GM19238 (cell line): ENCODE results near the gene LYRM4.

Experiments
- DNase-seq: peaks from one replicate; pipeline ENCODE4 v3.0.0; 2011; ENCODE audit warnings: low spot score; ENCODE audit not compliant: insufficient read length

The LYRM4 gene

DNA sequence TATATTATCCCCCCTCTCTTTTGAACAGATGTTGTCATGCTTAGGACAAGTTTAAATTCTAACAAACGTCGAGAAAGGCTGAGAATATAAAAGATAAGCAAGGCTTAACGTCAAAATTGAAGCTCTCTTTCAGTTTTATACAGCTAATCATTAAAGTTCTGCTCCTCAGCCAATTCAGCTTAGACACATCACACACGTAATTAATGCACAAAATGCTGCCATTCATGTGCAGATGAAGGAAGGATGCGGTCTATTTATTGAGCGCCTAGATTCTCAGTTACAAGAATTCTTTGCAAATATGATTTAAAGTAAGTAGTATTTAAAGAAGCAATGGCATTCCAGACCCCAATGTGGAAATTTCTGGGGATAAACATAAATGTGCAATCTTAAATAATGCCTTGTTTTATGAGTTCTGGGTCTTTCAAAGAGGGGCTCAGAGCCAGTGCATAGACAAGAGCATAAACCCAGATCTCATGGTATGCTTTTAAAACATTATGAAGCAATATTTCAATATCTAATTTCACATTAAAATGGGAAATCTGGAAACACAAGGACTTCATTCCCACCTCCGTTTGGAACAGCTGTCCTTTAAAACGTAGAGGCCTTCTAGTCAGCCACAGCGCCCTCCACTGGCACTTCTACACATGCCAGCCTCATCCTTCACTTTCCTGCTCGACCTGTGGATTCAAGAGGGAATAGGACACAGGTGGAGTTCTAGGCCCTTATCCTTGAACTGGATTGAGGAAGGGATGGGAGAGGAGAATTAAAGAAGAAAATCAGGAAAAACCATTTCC lies 85.8 kb downstream of the LYRM4 start:
- no peak for DNase-seq

DNA sequence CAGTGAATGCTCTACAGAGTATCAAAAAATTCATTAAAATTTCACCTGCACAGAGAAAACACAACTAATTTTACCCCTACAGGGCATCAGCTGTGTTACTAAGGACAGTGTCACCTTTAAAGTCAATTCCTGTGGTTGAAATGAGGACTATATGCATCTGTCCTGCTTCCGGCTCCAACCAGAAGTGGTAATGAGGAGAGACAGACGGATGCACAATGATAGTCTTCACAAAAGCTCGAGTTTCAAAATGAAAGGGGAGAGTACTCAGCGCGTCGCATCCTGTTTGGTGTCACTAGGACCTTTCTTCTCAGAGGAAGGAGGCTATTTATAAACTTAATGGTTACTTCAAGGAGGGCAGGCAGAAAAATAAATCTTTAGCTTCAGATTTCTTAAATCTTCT lies 86.5 kb downstream of the LYRM4 start:
- peak; percentile 53 for DNase-seq

DNA sequence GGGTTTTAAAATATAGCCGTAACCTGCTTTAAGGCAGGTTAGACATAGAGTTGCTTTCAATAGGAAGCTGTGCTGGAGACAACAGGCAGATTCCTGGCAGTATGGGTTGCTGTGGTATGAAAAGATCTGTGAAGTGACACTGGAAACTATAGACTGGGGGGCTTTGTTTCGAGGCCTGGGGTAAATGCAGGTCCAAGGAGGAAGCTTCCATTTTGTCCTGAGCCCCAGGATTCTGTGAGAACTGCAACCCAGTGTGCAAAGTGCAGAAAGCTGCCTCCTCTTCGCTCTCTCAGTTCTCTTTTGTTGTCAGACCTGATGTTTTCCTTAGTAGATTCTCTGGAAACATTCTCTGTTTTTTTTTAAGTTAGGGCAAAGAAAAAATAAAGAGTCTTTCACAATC lies 86.9 kb downstream of the LYRM4 start:
- DNase-seq, result no peak

DNA sequence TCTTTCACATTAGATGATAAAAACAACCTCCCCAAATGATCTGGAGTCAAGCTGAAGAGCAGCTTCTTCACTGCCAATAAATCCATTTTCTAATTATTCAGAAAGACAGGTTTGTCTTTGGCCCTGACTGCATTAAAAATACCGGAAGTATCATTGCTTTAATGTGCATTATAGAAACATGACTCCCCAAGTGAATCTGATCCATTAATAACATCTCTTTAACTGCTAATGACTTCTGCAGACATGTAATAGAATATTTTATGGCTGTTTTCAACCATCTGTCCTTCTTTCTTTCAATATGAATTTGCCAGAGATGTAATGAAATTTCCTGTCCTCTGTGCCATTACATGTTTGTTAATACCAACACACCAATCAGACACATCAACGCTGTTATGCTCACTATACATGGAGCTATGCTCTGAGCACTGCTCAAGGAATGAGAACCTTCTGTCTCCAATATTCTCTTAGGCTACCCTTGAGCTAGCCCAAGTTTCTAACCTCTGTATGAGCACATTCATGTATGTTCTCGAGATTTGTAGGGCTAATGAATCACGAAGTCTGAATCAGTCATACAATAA lies 87.8 kb downstream of the LYRM4 start:
- DNase-seq, result no peak

DNA sequence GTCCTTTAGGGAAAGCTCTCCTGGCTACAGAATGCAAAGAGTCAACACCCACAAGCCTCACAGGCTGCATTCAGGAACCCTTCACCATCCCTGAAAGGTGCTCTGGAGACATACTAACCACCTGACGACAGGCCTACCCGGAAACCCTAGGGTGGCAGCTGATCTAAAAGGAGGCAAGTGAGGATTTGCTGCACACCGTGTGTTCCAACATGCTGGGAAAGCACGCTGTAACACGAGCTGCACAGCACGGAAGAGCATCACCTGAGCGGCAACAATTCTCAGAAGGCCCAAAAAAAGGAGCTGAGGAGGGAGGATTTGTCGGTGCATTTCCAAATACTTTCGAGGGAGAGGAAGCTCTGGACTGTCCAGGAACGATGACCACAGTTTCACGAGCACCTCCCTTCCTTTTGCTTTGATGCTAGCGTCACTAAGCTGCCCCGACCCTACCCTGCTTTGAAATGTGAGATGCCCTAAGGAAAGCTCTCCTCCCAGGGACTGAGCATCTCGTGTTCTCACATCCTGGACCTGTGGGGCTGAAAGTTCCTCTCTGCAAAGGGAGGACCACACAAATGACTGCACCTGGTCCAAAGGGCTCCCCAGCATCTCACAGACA lies 88.6 kb downstream of the LYRM4 start:
- no peak for DNase-seq

DNA sequence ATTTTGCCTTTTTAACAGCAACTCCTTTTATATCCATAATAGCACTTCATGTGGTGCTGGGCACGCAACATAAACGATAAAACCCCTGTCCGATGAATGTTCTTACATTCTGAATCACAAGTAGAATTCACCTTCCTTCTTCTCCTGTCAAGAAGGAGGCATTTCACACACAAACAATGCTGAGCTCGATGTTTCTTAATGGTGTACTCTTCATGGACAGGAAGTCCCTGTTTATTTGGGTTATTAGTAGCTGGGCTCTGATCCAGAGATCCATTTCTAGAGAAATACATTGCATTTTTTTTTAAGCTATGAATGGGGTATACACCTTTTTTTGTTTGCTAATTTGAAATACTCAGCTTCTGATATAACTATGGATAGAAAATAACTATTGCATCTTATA lies 93.2 kb downstream of the LYRM4 start:
- no peak for DNase-seq

DNA sequence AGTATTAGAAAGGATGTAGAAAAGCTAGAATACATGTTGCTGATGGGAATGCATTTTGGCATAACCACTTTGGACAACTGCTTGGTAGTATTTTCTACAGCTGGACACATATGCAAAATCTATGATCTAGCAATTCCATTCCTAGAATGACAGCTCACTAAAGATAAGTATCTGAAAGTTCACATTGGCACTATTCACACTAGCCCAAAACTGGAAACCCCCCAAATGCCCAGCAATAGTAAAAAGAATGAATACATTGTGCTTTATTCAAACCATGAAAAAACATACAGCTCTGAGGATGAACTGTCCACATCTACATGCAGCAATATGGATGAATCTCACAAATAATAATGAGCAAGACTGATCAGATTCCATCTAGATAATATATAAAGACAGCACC lies 96.7 kb downstream of the LYRM4 start:
- DNase-seq, result no peak

DNA sequence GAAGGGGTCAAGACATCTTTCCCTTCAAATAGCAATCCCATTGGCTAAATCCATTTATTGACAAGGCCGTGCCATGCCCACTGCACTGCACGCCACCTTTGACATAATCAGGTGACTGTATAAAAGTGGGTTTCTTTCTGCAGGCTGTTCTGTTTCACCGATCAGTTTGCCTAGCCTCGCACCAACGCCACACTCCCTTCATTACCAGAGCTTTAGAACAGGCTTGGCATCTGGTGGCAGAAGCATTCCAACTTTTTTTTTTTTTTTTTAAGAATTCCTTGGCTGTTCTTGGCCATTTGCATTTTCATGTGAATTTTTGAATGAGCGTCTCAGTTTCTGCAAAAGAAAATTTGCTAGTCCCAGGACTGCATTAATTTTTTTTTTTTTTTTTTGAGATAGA lies 97.5 kb downstream of the LYRM4 start:
- DNase-seq, result no peak

DNA sequence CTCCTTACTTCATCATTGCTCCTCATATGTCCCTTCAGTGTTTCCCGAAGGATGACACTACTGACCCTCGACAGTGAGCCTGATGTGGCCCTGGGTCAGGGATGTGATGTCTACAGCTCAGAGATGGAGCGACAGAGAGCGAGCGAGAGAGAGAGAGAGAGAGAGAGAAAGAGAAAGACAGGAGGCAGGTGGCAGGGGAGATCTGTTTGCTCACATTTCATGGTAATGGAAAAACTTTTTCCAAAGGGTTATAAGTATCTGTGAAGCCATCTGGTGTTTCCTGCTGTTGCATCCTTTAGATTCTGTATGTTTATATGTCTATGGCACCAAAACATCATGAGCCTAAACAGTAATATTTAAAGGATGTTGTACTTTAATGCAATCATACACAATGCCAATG lies 98.4 kb downstream of the LYRM4 start:
- no peak for DNase-seq

DNA sequence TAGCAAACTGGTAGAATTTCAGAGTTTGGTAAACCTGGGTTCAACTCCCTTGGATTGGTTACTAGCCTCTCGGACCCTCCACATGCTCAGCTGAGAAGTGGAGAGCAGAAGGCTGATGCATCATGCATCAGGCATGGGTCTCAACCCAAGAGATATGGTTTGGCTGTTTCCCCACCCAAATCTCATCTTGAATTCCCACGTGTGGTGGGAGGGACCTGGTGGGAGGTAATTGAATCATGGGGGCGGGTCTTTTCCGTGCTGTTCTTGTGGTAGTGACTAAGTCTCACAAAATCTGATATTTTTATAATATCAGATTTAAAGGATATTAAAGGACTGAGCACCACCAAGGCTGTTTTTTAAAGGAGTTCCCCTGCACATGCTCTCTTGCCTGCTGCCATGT lies 100.5 kb downstream of the LYRM4 start:
- no peak for DNase-seq

DNA sequence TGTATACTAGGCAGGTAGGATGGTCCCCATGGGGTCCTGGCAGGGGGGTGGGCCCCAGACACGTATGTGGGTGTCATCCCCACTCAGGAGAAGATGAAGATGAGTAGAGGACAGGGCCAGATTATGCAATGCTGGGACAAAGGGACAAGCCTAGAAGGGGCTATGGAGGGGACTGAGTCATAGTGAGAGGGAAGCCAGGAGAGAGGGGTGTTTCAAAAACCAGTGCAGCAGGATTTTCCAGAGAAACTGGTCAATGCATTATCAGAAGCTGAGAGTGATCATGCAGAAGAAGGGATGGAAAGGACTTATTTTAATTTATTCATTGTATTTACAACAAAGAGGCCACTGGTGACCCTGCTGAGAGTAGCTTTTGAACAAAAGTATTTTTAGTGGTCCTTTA lies 101.6 kb downstream of the LYRM4 start:
- no peak for DNase-seq

DNA sequence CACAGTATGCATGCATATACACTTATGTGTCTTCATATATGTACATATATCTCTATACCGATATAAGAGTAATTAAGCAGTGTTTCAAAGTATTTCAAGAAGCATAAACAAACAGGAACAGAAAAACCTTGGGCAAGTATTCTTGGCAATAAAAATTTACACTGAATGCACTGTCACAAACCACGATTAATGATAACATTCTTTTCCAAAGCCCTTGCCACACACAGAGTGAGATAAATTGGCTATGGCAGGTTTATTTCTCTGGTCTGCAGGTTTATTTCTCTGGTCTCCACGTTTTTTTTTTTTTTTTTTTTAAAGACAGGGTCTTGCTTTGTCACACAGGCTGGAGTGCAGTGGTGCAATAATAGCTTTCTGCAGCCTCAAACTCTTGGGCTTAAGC lies 102.6 kb downstream of the LYRM4 start:
- no peak for DNase-seq

DNA sequence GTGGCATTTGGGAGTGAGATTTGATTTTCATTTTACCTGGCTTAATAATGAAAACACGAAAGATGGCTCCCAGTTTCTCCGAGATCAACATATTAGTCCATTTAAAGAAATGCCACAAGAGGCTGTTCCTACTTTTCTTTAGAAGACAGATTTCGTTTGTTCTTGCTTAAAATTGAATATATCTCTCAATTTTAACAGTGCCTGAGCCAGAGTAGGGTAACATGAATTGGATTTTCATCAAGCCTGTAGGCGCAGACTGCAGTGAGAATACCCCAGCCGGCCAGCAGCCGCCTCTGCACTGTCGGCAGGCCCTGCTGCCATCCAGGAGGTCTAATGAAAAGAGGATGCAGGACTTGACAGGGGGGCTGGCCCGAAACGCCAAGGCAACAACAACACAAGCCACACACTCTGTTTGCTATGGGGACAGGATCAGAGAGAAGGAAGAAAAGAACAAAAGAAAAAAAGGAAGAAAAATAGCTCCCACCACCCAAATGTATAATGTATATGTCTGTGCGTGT lies 103.1 kb downstream of the LYRM4 start:
- no peak for DNase-seq

DNA sequence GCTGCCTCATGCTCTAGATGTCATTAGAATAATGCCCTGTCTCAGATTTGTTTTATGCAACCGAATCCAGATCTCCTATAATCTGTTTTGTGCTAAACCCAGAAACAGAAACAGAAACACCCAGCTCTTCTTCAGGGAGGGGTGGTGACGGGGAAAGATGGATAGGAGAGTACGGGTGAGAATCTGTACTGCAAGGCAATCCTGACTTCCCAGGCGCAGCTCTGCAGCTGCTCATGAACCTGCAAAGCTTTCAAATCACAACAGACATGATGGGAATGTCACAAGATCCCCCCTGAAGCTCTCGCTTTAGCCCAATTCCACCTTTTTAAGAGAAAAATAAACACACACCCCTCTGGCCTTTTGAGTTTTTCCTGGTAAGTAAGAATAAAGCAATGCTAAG lies 104.1 kb downstream of the LYRM4 start:
- no peak for DNase-seq

DNA sequence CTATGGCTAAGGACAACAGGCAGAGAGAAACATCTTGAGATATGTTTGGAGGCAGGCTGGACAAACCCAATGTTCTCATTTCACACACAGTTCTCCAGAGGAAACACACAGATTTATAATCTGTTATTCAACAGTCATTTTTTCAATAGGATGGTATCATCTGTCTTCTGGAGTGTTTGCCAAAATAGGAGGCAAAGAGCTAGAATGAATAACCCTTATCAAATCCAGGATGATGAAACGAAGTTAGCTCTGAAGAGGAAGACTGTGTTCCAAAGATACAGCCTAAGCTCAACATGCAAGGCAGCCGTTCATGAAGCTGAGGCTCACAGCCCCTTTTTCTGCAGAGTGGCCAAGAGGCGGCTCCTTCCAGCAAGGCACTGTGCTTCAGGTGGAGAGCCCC lies 104.8 kb downstream of the LYRM4 start:
- no peak for DNase-seq

DNA sequence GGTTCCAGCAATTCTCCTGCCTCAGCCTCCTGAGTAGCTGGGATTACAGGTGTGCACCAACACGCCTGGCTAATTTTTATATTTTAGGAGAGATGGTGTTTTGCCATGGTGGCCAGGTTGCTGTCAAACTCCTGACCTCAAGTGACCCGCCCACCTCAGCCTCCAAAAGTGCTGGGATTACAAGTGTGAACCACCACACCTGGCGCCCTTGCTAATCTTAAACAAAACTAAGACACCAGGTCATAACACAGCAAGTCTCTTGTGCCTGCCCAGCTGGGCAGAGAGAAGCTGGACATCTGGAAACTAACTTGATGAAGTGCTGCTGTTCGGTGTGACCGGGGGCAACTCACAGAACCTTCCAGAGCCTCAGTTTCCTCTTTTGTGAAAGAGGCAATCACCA lies 107.6 kb downstream of the LYRM4 start:
- DNase-seq, result no peak

DNA sequence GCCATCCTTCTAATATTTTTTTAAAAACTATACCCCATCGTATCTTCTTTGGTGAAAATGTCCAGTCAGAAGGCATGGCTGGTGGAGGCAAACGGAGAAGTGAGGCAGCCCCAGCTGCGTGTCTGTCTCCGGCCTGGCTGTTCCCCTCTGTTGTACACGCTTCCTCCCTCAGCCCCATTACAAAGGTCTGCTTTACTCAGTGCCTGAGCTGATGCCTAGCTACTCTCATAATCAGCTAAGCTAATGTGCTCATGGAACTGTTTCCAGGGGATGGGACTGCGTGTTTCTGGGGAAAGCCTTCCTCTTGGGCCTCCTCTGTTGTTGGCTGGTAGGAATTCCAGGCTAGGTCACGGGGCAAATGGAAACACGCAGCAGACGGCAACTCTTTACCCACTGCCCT lies 108.3 kb downstream of the LYRM4 start:
- no peak for DNase-seq

DNA sequence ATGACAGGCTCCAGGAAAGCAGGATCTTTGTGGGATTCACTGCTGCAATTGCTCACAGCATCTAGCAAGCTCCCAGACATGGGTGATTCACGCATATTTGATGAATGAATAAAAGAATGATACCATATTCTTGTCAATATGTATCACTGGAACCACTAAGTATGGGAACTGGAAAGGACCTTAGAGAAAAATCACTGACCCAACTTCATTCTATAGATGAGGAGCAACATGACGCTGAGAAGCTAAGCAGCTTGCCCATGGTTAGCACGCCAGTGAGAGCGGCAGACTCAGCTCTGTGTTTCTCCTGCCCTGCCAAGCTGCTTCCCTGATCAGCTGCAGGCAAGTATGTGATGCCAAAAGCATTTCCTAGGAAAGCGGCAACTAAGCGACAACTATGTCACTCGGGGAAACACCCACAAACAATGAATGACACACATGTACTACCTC lies 108.8 kb downstream of the LYRM4 start:
- DNase-seq, result no peak

DNA sequence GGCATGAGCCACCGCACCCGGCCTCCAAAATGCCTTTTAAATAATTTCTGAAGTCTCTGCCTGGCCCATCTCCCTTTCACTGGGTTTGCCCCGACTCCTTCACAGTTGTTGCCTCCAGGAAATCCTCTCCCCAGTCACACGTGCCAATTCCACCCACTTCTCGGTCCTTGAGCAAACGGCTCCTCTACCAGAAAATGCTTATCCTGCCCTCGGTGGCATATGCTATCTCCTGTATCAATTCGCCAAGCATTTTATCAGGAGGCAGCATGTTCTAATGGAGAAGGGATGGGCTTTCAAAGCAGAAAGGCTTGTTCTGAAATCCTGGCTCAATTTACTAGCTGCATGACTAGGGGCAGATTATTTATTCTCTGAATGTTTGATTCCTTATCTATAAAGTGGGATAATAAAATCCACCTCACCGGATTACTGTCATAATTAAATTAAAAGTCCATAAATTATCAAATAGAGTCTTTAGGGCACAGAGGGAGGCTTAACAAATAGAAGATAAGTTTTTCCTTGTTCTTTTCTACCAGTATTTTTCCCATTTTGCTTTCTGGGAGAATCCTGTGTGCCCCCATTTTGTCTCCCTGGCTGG lies 109.3 kb downstream of the LYRM4 start:
- DNase-seq, result no peak

DNA sequence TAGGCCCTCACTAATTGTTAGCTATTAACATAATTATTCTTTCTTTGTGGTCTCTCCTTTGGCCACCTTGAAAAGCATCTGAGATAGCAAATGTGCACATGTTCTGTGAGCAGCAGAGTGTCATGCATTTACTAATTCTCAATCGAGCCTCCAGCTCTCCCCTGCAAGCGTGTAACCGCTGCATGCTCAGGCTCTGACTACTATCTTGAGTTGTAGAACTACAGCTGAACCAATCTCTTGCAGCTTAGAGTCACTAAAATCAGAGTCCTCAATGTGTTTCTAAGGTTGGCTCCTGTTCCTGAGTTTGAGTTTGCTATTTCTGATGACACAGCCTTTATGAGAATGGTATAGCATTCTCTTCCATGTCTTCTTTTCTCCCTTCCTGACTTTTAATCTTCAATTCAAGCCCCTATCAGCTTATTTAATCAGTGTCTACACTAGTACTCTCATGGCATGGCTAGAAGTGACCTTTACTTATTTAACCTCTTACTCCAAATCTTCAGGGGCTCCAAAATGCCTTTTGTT lies 110.1 kb downstream of the LYRM4 start:
- no peak for DNase-seq

DNA sequence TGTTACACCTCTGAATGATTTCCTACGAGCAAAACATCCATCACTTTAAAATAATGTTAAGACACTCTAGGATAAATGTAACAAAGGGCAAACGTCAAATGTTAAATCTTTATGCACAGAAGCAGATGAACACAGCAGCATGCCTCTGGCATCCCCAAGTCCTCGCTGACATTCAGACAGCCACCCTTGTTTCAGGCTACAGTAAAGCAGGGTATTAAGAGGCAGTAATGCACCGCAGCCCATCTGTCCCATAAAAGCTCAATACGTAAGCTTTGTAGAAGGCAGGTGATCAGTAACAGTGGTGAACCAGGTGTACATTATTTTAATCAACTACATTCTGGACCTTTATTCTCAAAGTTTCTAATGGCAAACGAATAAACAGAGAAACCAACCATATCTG lies 110.9 kb downstream of the LYRM4 start:
- DNase-seq, result no peak

DNA sequence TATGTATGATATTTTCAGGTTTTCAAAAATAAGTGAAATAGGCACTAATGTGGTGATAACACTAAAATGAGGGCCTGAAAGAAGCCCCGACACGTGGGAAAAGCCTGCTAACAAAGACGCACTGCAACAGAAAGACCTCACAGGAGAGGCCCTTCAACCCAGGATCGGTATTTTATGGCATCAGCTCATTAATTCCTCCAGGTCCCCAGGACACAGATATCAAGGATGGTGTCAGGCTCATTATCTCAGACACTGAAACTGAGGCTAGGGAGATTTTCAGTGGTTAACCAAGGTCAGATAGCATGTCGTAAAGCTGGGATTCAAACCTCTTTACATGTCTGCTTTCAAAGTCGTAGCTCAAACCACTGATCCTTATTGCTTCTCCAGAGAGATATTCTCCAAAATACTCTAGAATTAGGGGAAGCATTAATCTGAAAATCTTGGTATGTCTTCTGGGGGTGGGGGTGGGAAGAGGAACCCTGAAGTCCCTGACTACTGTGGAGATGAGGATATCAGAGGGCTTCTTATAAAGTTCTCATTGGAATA lies 111.5 kb downstream of the LYRM4 start:
- DNase-seq, result no peak
